Measurements from ENCODE around the gene DENND1A. TPM values are rescaled to one million over a fixed set of nuclear protein-coding genes. Genes with fewer than 3 reads are reported as not detected.

DENND1A gene
- total and polyA plus RNA-seq, 2 of the 13 experiments (the other 11 are each of a cell fraction or from before 2014, with no cell fraction given): 14.8 to 30.1 TPM

DNA sequence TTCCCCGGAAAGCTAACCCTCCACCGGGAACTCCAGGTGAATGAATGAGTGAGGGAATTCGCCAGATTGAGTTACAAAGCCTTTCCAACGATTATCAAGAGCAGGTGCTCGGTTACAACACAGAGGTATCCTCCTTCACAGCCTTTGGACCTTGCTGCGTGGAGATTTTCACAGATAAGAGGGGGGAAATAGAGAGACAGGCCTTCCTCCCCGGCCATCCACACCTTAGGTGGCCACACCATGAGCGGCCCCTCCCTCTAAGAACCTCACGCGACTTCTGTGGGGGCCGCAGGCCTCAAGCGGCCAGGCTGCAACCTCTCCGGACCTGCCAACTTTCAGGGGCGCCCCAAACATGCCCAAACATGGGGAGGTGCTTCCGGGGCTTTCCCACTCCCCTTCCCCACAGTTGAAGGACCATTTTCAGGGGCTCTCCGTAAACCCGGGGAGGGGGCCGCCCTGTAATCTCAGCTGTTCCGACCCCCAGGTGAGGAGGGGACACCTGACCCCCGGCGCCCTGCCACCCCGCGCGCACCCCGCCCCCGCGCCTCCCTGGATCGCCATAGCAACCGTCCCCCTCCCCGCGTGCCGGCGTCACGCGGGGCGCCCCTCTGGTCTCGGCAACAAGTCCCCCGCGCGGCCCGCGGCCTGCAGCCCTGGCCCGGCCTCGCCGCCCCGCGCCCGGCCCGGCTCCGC, 603 bp downstream of the DENND1A start (continued):
- TF ChIP-seq KLF12 (CRISPR knock-in tag; IDR thresholded peaks at IDR 0.05; ENCODE audit: borderline replicate concordance): no peak
- TF ChIP-seq ZNF280B (CRISPR knock-in tag; IDR thresholded peaks at IDR 0.05; ENCODE audit: borderline replicate concordance): 0 out of 2 replicates have a peak, but pooled peaks have one; percentile 43
- TF ChIP-seq JUND (CRISPR knock-in tag; IDR thresholded peaks at IDR 0.05): no peak
- no peak for TF ChIP-seq ARHGAP35 (CRISPR knock-in tag; IDR thresholded peaks at IDR 0.05; ENCODE audit: borderline replicate concordance)
- TF ChIP-seq PHF8 (CRISPR knock-in tag; IDR thresholded peaks at IDR 0.05): peak; percentile 44
- no peak for TF ChIP-seq ZNF746 (CRISPR knock-in tag; IDR thresholded peaks at IDR 0.05)
- no peak for TF ChIP-seq KMT2A (CRISPR knock-in tag; IDR thresholded peaks at IDR 0.05)
- TF ChIP-seq ZNF468 (CRISPR knock-in tag; IDR thresholded peaks at IDR 0.05): no peak
- TF ChIP-seq HNF4A (CRISPR knock-in tag; IDR thresholded peaks at IDR 0.05): peak; percentile 70
- TF ChIP-seq ZNF235 (CRISPR knock-in tag; IDR thresholded peaks at IDR 0.05; ENCODE audit: borderline replicate concordance): no peak
- TF ChIP-seq YY1 (IDR thresholded peaks at IDR 0.05; ENCODE audit: insufficient read depth, insufficient replicate concordance, low read depth, low read length): no peak
- TF ChIP-seq ZBTB37 (CRISPR knock-in tag; IDR thresholded peaks at IDR 0.05): no peak
- TF ChIP-seq RFX5 (IDR thresholded peaks at IDR 0.05; ENCODE audit: low read depth, low read length): no peak
- TF ChIP-seq PAXIP1 (CRISPR knock-in tag; conservative IDR thresholded peaks at IDR 0.05): 0 out of 2 replicates have a peak, but pooled peaks have one; percentile 22
- TF ChIP-seq ZBTB38 (CRISPR knock-in tag; IDR thresholded peaks at IDR 0.05): no peak
- no peak for TF ChIP-seq HOXA3 (CRISPR knock-in tag; IDR thresholded peaks at IDR 0.05)
- no peak for TF ChIP-seq HIVEP1 (CRISPR knock-in tag; IDR thresholded peaks at IDR 0.05)
- TF ChIP-seq ZNF777 (CRISPR knock-in tag; IDR thresholded peaks at IDR 0.05): 0 out of 2 replicates have a peak, but pooled peaks have one; percentile 10
- TF ChIP-seq ZNF207 (IDR thresholded peaks at IDR 0.05; ENCODE audit: borderline replicate concordance): no peak
- TF ChIP-seq ATF6 (CRISPR knock-in tag; conservative IDR thresholded peaks at IDR 0.05): no peak
- peak; percentile 23; the same call in 1 of the 2 replicates for TF ChIP-seq SIX1 (CRISPR knock-in tag; IDR thresholded peaks at IDR 0.05; ENCODE audit: borderline replicate concordance)
- 0 out of 2 replicates have a peak, but pooled peaks have one; percentile 11 for TF ChIP-seq FOXJ3 (CRISPR knock-in tag; IDR thresholded peaks at IDR 0.05; ENCODE audit: borderline replicate concordance)
